GM10847 (cell line): ENCODE measurements around the gene RANBP17.

Source experiments
- POLR2A ChIP-seq: IDR thresholded peaks from 2 replicates; pipeline ENCODE4 v1.6.1; 2011; ENCODE audit not compliant: insufficient read length; ENCODE audit errors: extremely low read depth

Gene RANBP17

DNA sequence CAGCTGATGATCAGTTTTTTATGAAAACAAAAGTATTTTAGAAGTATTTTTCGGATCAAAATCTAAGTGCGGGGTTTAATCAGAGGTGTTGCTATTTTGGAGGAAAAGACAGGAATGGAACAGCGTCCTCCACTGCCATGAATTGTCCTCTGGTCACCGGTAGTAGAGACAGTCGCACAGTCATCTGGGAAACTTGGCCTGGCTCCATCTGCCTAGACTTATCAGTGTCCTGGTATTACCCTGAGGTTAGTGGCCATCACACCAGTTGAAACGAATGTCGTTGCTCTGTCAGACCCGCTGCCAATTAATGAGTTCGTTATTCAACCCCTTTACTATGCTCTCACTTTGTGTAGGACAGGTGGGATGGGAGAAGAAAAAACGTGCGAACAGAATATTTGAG lies 455.4 kb downstream of the RANBP17 start:
- TF ChIP-seq POLR2A: no peak

- TF ChIP-seq POLR2A: no peak
Observed at GRCh38 chr5:171318026-171318425, 456.2 kb downstream of the RANBP17 start.

GRCh38 chr5:171321447-171321846 lies 459.6 kb downstream of the RANBP17 start:
- no peak for TF ChIP-seq POLR2A

DNA sequence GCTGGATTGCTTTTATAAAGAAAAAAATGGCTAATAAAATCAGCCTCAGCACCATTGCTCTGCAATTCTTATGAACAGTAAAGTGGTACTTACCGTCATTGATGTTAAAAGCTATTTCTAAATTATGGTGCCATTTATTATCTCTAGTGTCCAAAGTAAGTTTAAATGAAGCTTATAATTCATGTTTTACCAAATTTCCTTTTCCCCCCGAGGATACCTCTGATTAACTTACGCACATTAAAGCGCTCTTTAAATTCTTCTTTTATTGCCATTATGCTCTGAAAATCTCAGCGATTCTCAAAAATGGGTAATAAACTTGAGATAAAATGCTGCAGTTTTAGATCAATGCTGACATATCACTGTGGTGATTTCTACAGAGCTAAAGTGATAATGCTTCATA lies 460.7 kb downstream of the RANBP17 start:
- no peak for TF ChIP-seq POLR2A

GRCh38 chr5:171323007-171323406 lies 461.2 kb downstream of the RANBP17 start:
- no peak for TF ChIP-seq POLR2A

GRCh38 chr5:171323806-171324632 lies 462.2 kb downstream of the RANBP17 start:
- no peak for TF ChIP-seq POLR2A

DNA sequence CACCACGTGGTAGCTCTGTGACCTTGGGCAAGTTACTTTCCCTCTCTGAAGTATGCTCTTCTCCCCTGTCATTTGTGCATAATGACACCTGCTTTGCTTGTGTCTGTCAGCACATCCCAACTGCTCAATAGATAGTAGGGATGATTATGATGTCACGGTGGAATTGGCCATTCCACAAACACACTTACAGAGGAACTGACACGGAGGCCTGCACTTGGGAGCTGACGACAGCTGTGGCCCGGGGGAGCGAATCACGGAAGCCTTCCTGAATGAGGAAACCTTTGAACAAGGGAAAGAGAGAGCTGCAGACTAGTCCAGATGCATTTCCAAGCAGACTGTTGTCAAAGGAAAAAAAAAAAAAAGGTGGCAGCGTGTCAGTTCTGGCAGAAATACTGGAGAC lies 468.2 kb downstream of the RANBP17 start:
- no peak for TF ChIP-seq POLR2A

GRCh38 chr5:171335616-171336015 lies 473.8 kb downstream of the RANBP17 start:
- no peak for TF ChIP-seq POLR2A

GRCh38 chr5:171336521-171337209 lies 474.8 kb downstream of the RANBP17 start:
- no peak for TF ChIP-seq POLR2A

GRCh38 chr5:171337210-171337569 lies 475.4 kb downstream of the RANBP17 start:
- TF ChIP-seq POLR2A: no peak

GRCh38 chr5:171340042-171340441 lies 478.2 kb downstream of the RANBP17 start:
- no peak for TF ChIP-seq POLR2A

- TF ChIP-seq POLR2A: no peak
Observed at GRCh38 chr5:171340491-171340890, 478.7 kb downstream of the RANBP17 start.

GRCh38 chr5:171342362-171343111 lies 480.7 kb downstream of the RANBP17 start:
- TF ChIP-seq POLR2A: no peak

DNA sequence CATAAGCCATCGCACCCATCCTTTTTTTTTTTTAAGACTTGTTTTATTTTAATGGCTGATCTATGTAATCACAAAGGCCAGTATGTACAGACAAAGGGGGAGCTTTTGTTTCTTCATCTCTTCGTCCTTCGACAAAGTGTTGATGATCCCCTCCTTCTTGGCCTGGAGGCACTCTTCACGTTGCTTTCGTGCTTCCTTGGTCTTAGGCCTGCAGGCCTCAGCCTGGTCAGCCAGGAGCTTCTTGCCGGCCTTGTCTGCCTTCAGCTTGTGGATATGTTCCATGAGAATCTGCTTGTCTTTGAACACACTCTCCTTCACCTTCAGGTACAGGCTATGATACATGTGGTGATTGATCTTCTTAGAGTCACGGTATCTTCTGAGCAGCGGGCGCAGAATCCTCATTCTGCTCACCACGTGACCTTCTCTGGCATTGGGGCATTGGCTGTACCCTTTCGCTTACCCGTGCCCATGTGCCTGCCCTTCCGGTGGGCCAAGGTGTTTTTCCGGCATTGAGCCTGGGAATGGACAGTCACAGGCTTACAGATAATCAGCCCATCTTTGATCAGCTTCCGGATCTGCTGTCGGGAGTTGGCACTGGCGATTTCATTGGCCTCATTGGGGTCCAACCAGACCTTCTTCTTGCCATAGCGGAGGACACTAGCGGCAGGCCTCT lies 483.3 kb downstream of the RANBP17 start:
- TF ChIP-seq POLR2A: no peak
